Measurements from ENCODE around the gene ZNF557.
A peak's percentile ranks its signal among the peaks of the same experiment; 100 is the strongest.
"Not testable (repeated sequence)": the region's sequence is repeated elsewhere in the genome, so short reads cannot be mapped to it uniquely, and the experiment has no call there.

The ZNF557 gene
- total RNA-seq, result 36.4 reads per million, percentile 61 among the genes with 10 or more reads in this experiment

DNA sequence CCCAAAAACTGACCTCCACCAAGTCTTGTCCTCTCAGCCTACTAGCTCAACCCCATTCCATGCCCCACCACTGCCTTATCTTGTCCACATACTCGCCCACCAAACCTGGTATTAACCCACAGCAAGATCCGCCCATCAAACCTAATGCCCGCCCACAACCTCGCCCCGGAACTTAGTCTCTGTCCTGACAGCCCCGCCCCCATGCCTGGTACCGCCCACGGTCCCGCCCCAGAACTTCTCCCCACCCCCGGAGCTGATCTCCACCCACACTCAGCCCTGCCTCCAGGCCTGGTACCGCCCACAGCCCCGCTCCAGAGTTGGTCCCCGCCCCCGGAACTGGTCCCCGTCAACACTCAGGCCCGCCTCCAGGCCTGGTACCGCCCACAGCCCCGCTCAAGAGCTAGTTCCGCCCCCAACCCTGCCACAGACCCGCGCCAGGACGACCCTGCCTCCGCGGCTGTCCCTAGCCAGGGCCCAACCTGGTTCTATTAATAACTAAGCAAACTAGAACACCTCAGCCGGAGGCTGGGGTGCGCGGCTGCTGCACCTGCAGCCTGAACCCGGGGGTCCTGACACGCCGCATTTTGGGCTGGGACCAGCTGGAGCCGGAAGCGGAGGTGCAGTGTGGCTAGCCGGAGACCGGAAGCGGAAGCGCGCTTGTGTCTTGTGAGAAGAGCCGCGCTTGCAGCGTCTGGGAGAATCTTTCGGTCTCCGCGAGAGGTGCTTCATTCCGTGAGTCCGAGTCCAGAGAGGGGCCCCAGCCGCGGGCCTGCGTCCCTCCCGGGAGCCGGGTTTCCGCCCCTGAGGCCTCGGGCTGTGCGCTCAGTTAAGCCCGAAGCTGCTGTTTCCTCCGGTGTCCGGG, at the start of gene ZNF557:
ZNF557 (plus strand) TSS at position 662 of the 862 bp plus-strand sequence. CDS start 5,372 bp downstream, outside the sequence.
- peak; percentile 98 for DNase-seq

- not testable (repeated sequence) for DNase-seq
These were observed 48.2 kb upstream of the ZNF557 start, which contains the start of gene MBD3L2B for GRCh38 chr19:7021331-7021730. MBD3L2B (minus strand) TSS chr19:7021431; CDS start chr19:7021397, 34 bp downstream.

- DNase-seq, result not testable (repeated sequence)
These were observed 40.7 kb upstream of the ZNF557 start for GRCh38 chr19:7028790-7029189.

DNA sequence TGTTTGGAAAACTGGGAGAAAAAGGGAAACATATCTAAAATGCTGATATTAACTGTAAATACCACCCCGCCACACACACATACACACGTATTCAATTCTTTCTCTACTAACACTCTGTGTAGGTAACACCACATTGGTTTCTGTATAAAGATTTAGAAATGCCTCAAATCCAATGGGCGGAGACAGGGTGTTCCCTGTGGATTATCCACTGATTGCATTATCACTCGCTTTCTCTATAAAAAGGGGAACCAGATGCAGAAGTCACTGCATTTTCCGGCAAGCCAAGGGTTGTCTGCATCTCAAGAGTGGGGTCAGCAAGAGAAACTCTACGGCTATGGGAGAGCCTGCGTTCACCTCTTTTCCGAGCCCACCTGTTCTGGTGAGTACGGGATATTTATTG, 39.2 kb upstream of the ZNF557 start, which contains the start of gene MBD3L5:
MBD3L5 (plus strand) TSS at position 301 of the 400 bp plus-strand sequence; CDS start at position 335, 34 bp downstream.
- DNase-seq, result not testable (repeated sequence)

DNA sequence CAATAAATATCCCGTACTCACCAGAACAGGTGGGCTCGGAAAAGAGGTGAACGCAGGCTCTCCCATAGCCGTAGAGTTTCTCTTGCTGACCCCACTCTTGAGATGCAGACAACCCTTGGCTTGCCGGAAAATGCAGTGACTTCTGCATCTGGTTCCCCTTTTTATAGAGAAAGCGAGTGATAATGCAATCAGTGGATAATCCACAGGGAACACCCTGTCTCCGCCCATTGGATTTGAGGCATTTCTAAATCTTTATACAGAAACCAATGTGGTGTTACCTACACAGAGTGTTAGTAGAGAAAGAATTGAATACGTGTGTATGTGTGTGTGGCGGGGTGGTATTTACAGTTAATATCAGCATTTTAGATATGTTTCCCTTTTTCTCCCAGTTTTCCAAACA, 29.4 kb upstream of the ZNF557 start, which contains the start of gene MBD3L4:
MBD3L4 (minus strand) TSS at position 101 of the 400 bp plus-strand sequence; CDS start at position 66, 35 bp downstream.
- DNase-seq, result not testable (repeated sequence)

DNA sequence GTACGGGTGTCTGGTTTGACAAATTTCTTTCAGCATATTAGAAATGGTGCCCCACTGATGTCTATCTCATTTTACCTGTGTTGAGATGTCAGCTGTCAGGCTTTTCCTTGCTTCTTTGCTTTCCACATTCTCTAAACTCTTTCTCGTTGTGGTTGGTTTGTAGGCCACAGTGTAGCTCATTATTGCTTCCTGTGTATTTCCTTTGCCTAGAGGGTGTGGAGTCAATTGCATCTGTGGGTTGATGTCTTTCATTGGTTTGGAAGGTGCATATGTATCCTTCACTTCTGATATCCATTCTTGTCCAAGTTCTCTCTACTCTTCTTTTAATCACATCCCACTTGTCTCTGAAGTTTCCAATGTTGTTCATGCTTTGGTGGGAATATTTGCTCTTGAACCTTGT, 27.9 kb upstream of the ZNF557 start:
- not testable (repeated sequence) for DNase-seq

GRCh38 chr19:7049021-7049420, 20.5 kb upstream of the ZNF557 start, which contains the start of gene MBD3L2:
MBD3L2 (plus strand) TSS chr19:7049321; CDS start chr19:7049374, 53 bp downstream.
- DNase-seq, result not testable (repeated sequence)

DNA sequence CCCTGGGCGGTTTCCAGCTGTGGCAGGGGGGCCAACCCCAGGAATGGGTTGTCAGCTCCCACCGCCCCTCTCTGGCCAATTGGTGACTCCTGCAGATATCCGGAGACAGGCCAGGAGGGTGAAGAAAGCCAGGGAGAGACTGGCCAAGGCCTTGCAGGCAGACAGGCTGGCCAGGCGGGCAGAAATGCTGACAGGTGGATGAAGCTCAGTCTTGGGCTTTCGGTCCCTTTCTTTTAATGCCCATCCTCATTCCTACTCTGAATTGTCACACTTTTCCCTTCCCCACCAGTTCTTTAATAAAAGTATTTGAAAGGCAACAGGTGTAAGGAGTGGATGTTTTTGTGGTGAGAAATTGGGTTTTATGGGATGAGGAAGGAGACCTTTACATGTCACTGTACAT, 18.1 kb upstream of the ZNF557 start:
- not testable (repeated sequence) for DNase-seq

- DNase-seq, result not testable (repeated sequence)
These were observed 16.6 kb upstream of the ZNF557 start for GRCh38 chr19:7052896-7053295.

DNA sequence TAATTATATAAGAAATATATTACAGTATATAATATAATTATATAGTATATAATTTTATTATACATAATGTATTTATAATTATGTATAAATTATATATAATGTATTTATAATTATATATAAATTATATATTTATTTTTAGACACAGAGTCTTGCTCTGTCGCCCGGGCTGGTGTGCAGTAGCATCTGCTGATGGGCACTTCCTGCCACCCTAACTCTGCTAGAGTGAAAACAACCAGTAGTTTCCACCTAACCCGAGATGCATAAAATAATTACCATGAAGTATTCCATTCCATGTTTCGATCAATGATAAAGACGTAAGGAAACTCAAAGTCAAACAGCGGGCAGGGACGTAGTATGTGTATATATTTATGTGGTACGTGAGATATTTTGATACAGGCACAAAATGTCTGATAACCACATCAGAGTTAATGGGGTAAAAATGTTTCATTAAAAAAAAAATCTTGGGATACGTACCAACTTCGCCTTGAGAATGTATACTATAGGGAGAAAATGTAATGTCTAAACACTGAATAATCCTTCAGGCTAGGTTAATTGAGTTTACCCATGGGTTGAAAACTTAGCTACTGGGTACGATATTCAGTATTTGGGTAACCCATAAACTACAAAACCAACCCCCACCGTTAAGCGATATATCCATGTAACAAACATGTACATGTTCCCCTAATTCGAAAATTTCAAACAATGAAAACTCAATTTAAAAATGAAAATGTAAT, 14.7 kb upstream of the ZNF557 start:
- not testable (repeated sequence) for DNase-seq

DNA sequence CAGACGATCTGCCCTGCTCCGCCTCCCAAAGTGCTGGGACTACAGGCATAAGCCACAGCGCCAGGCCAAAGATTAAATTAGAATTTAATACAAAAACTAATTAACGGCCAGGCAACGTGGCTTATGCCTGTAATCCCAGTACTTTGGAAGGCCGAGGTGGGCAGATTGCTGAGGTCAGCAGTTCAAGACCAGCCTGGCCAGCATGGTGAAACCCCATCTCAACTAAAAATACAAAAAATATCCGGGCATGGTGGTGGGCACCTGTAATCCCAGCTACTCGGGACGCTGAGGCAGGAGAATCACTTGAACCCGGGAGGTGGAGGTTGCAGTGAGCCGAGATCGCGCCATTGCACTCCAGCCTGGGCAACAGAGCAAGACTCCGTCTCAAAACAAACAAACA, 13.8 kb upstream of the ZNF557 start:
- not testable (repeated sequence) for DNase-seq

- not testable (repeated sequence) for DNase-seq
These were observed 13.1 kb upstream of the ZNF557 start for GRCh38 chr19:7056371-7056770.

DNA sequence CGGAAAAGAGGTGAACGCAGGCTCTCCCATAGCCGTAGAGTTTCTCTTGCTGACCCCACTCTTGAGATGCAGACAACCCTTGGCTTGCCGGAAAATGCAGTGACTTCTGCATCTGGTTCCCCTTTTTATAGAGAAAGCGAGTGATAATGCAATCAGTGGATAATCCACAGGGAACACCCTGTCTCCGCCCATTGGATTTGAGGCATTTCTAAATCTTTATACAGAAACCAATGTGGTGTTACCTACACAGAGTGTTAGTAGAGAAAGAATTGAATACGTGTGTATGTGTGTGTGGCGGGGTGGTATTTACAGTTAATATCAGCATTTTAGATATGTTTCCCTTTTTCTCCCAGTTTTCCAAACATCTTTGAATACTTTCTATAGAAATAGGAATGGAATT, 10.9 kb upstream of the ZNF557 start, which contains the start of gene MBD3L3:
MBD3L3 (minus strand) TSS at position 101 of the 400 bp plus-strand sequence; CDS start at position 30, 71 bp downstream.
- DNase-seq, result not testable (repeated sequence)

- not testable (repeated sequence) for DNase-seq
These were observed 9.5 kb upstream of the ZNF557 start for GRCh38 chr19:7059977-7060376.

- no peak for DNase-seq
These were observed 6.2 kb upstream of the ZNF557 start for GRCh38 chr19:7063339-7063738.

GRCh38 chr19:7063764-7064418, 5.6 kb upstream of the ZNF557 start:
- no peak for DNase-seq

DNA sequence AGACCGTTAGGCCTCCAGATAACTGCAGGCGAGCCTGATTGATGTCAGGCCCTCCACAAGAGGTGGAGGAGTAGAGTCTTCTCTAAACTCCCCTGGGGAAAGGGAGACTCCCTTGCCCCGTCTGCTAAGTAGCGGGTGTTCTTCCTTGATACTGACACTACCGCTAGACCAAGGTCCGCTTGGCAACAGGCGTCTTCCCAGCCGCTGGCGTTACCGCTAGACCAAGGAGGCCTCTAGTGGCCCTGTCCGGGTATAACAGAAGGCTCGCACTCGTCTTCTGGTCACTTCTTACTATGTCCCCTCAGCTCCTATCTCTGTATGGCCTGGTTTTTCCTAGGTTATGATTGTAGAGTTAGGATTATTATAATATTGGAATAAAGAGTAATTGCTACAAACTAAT, 2.4 kb upstream of the ZNF557 start:
- not testable (repeated sequence) for DNase-seq

GRCh38 chr19:7067716-7068115, 1.8 kb upstream of the ZNF557 start:
- DNase-seq, result no peak

DNA sequence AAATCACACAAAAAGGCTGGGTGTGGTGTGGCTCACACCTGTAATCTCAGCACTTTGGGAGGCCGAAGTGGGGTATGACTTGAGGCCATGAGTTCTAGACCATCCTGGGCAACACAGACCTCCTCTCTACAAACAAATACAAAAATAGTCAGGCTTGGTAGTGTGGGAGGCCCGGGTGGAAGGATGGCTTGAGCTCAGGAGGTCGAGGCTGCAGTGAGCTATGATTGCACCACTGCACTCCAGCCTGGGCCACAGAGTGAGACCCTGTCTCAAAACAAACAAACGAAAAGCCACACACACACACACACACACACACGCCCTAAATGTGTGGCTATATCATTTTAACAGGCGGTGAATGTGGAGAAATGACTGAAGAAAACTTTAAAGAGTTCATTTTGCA, 904 bp upstream of the ZNF557 start:
- no peak for DNase-seq

GRCh38 chr19:7069904-7070226, 362 bp downstream of the ZNF557 start:
- no peak for DNase-seq

- DNase-seq, result no peak
These were observed 3.0 kb downstream of the ZNF557 start for GRCh38 chr19:7072541-7072940.

DNA sequence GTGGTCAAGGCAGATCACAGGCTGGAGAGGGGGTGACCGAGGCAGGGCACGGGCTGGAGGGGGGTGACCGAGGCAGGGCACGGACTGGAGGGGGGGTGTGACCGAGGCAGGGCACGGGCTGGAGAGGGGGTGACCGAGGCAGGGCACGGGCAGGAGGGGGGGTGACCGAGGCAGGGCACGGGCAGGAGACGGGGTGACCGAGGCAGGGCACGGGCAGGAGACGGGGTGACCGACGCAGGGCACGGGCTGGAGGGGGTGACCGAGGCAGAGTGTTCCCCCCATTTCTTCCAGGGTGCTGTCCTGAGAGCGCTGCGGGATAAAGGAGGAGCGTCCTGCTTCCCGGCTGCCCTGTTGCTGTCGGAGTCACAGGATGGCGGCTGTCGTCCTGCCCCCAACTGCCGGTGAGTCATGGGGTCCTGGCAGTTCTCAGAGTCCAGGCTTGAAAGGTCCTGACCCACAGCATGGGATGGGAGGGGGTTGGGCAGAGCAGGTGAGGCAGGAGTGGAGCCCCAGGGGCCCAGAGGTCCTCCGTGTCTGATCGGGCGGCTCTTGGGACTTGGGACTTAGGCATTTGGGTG, 5.3 kb downstream of the ZNF557 start:
- DNase-seq, result no peak
